GM10266 (cell line): ENCODE results near the gene GNA15.

Experiments
- DNase-seq: peaks from one replicate; pipeline ENCODE4 v3.0.0; 2012; ENCODE audit errors: extremely low spot score
- TF ChIP-seq, protein P1 (sequence below): IDR thresholded peaks from 2 replicates; pipeline ENCODE4 v1.5.1; 2012; ENCODE audit warnings: mild to moderate bottlenecking, low read depth; ENCODE audit not compliant: control insufficient read depth, insufficient read depth; ENCODE audit errors: missing control alignments

The GNA15 gene

GRCh38 chr19:3138268-3138667 is 2.4 kb downstream of the GNA15 start:
- no peak for DNase-seq
- TF ChIP-seq, protein P1, sequence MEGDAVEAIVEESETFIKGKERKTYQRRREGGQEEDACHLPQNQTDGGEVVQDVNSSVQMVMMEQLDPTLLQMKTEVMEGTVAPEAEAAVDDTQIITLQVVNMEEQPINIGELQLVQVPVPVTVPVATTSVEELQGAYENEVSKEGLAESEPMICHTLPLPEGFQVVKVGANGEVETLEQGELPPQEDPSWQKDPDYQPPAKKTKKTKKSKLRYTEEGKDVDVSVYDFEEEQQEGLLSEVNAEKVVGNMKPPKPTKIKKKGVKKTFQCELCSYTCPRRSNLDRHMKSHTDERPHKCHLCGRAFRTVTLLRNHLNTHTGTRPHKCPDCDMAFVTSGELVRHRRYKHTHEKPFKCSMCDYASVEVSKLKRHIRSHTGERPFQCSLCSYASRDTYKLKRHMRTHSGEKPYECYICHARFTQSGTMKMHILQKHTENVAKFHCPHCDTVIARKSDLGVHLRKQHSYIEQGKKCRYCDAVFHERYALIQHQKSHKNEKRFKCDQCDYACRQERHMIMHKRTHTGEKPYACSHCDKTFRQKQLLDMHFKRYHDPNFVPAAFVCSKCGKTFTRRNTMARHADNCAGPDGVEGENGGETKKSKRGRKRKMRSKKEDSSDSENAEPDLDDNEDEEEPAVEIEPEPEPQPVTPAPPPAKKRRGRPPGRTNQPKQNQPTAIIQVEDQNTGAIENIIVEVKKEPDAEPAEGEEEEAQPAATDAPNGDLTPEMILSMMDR = no peak

DNA sequence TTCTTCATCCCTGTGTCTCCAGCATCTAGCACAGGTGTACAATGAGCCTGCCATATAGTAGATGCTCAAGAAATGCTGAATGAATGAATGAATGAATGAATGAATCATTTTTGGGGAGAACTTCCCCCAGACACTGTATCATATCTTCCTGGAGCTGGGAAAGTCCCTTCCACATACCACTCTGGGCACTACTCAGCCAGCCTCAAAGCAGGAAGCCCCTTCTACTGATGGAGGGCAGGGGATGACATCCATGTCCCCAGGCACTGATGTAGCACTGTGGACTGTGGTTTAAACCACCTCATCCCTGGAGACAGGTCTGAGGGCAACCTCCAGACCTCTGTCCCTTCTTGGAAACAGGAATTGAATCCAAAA is 4.8 kb downstream of the GNA15 start:
- no peak for DNase-seq
- TF ChIP-seq, protein P1 = no peak

GRCh38 chr19:3142292-3142670 is 6.4 kb downstream of the GNA15 start:
- TF ChIP-seq, protein P1 = no peak
- no peak for DNase-seq

- TF ChIP-seq, protein P1 = no peak
- DNase-seq = no peak
These were observed 7.0 kb downstream of the GNA15 start for GRCh38 chr19:3142781-3143337.

DNA sequence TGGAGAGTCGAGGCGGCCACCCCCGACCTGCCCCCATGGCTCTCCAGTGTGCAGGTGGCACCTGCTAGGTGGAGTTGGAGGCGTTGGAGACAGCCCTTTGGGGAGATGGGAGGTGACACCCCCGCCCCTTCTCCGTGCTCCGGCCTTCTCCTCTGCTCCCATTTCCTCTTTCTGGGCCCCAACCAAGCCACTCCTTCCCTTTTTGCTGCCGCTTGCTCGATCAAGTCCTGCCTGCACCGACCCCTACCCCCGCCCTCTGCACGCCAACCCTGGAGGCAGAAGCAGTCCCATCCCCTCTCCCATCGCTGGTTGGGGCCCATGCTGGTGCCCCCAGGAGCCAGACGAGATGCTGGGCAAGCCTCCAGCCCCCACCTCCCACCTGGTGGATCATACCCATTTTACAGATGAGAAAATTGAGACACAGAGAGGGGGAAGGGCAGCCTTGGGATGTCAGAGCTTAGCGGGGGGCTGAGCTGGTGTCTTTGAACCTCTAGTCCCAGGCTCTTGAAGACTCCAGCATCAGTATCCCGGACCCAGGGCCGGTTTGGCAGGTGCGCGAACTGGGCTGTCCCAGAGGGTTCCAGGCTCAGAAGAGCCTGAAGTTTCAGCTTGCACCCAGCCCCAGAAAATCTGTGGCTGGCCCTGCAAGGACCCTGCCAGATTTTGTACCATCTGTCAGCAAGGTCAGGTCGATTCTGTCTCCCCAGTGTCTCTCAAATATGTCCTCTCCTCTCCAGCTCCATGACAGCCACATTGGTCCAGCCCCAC is 10.3 kb downstream of the GNA15 start:
- TF ChIP-seq, protein P1 = no peak
- DNase-seq = no peak

DNA sequence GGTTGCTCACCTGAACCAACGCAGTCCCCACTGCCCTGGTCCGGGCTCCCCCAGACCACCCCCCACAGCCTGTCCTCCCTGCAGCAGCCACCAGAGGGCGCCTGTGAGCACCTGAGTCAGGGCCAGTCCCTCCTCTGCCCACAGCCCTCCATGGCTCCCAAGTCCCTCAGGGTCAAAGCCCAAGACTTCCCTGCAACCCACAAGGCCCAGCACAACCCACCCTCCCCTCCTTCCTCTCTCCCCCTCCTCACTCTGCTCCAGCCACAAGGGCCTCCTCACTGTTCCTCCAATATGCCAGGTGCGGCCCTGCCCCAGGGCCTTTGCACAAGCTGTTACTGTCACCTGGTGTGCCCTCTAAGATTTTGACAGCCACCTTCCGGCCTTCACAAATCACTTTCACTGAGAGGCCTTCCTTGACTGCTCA is 10.9 kb downstream of the GNA15 start:
- TF ChIP-seq, protein P1 = peak; percentile 81
- no peak for DNase-seq

DNA sequence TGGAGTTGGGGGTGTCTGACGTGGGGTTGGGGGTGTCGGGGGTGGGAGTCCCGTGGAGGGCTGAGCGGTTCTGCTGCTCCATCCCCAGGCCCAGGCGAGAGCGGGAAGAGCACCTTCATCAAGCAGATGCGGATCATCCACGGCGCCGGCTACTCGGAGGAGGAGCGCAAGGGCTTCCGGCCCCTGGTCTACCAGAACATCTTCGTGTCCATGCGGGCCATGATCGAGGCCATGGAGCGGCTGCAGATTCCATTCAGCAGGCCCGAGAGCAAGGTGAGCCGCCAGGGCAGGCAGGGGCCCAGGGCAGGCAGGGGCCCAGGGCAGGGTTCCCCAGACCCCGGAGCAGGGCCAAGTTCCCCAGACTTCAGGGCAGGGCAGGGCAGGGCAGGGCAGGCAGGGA is 12.7 kb downstream of the GNA15 start:
- TF ChIP-seq, protein P1 = no peak
- DNase-seq = no peak
